WTC11 (cell line): ENCODE results near the gene LCORL. TPM values are rescaled to one million over a fixed set of nuclear protein-coding genes. Genes with fewer than 3 reads are reported as not detected.

Source experiments
- ATAC-seq: fragments of 200-7000 bp; cut with Tn5 transposase; 2 replicates; pipeline ENCODE4 v1.10.0; 2021; ENCODE audit warnings: mild to moderate bottlenecking, moderate library complexity
- CTCF ChIA-PET: fragments of 300-600 bp; sonication (Branson Sonifier 250); formaldehyde crosslinking; loops from one replicate; lab custom pipeline; 2021; ENCODE audit warnings: antibody characterized with exemption; lab: Charles Lee
- POLR2A ChIA-PET: fragments of 350-600 bp; sonication (Branson Sonifier 250); formaldehyde crosslinking; loops from one replicate; lab custom pipeline; 2021; ENCODE audit warnings: antibody characterized with exemption; lab: Charles Lee
- DNase-seq: peaks from one replicate; pipeline ENCODE4 v3.0.0; 2021; ENCODE audit warnings: low spot score
- H3K27ac Mint-ChIP-seq: 2 replicates; pipeline ENCODE4 v1.8.0; 2021; ENCODE audit warnings: mixed read lengths
- H3K27me3 Mint-ChIP-seq: 2 replicates; pipeline ENCODE4 v1.8.0; 2021; ENCODE audit warnings: low read depth, mild to moderate bottlenecking, moderate library complexity, mixed read lengths
- H3K36me3 Mint-ChIP-seq: 2 replicates; pipeline ENCODE4 v1.8.0; 2021; ENCODE audit warnings: mixed read lengths
- H3K4me1 Mint-ChIP-seq: 2 replicates; pipeline ENCODE4 v1.8.0; 2022; ENCODE audit warnings: mixed read lengths
- H3K4me3 Mint-ChIP-seq: 2 replicates; pipeline ENCODE4 v1.8.0; 2021; ENCODE audit warnings: mild to moderate bottlenecking, moderate library complexity, mixed read lengths
- H3K9me3 Mint-ChIP-seq: 2 replicates; pipeline ENCODE4 v1.8.0; 2021; ENCODE audit warnings: mixed read lengths
- ATF2 ChIP-seq: sonication (generic); formaldehyde crosslinking; IDR thresholded peaks from 2 replicates; pipeline ENCODE4 v1.8.1; 2022; ENCODE audit warnings: low read depth, missing genetic modification reagents, borderline replicate concordance
- E2F1 ChIP-seq: sonication (generic); formaldehyde crosslinking; IDR thresholded peaks from 2 replicates; pipeline ENCODE4 v1.8.0; 2022; ENCODE audit warnings: mild to moderate bottlenecking, missing genetic modification reagents
- ELF4 ChIP-seq: sonication (generic); formaldehyde crosslinking; IDR thresholded peaks from 2 replicates; pipeline ENCODE4 v1.8.1; 2022; ENCODE audit warnings: low read depth, mild to moderate bottlenecking, moderate library complexity, missing genetic modification reagents
- EMX1 ChIP-seq: fragments of 250-450 bp; sonication (Bioruptor Pico); IDR thresholded peaks from 2 replicates; pipeline ENCODE4 v1.8.0; 2021; ENCODE audit warnings: mild to moderate bottlenecking
- FOXP1 ChIP-seq: sonication (generic); formaldehyde crosslinking; IDR thresholded peaks from 2 replicates; pipeline ENCODE4 v1.8.0; 2022; ENCODE audit warnings: missing genetic modification reagents, mild to moderate bottlenecking, moderate library complexity, borderline replicate concordance
- GRHL2 ChIP-seq: fragments of 250-450 bp; sonication (Bioruptor Pico); IDR thresholded peaks from 2 replicates; pipeline ENCODE4 v1.8.0; 2022; ENCODE audit warnings: mild to moderate bottlenecking, moderate library complexity; ENCODE audit not compliant: insufficient replicate concordance, severe bottlenecking
- JAZF1 ChIP-seq: fragments of 250-450 bp; sonication (Bioruptor Pico); IDR thresholded peaks from 2 replicates; pipeline ENCODE4 v1.9.0; 2021; ENCODE audit warnings: moderate library complexity, mild to moderate bottlenecking, inconsistent platforms
- MXD4 ChIP-seq: fragments of 250-450 bp; sonication (Bioruptor Pico); IDR thresholded peaks from 2 replicates; pipeline ENCODE4 v1.8.0; 2021; ENCODE audit warnings: mild to moderate bottlenecking, moderate library complexity, borderline replicate concordance
- NR1H2 ChIP-seq: sonication (generic); formaldehyde crosslinking; IDR thresholded peaks from 2 replicates; pipeline ENCODE4 v1.9.0; 2021; ENCODE audit warnings: mild to moderate bottlenecking, moderate library complexity, missing genetic modification reagents
- NR3C1 ChIP-seq: sonication (generic); formaldehyde crosslinking; conservative IDR thresholded peaks from 2 replicates; pipeline ENCODE4 v1.8.1; 2023; ENCODE audit warnings: low read depth, mild to moderate bottlenecking, missing genetic modification reagents
- PRDM15 ChIP-seq: sonication (generic); formaldehyde crosslinking; IDR thresholded peaks from 2 replicates; pipeline ENCODE4 v1.8.0; 2022; ENCODE audit warnings: missing genetic modification reagents
- RELA ChIP-seq: sonication (generic); formaldehyde crosslinking; IDR thresholded peaks from 2 replicates; pipeline ENCODE4 v1.8.1; 2022; ENCODE audit warnings: missing genetic modification reagents, mild to moderate bottlenecking, borderline replicate concordance
- TEAD4 ChIP-seq: sonication (generic); formaldehyde crosslinking; IDR thresholded peaks from 2 replicates; pipeline ENCODE4 v1.8.0; 2022; ENCODE audit warnings: mild to moderate bottlenecking, missing genetic modification reagents
- ZBTB21 ChIP-seq: sonication (generic); formaldehyde crosslinking; IDR thresholded peaks from 2 replicates; pipeline ENCODE4 v1.8.1; 2023; ENCODE audit warnings: mild to moderate bottlenecking, missing genetic modification reagents, borderline replicate concordance
- ZNF121 ChIP-seq: sonication (generic); formaldehyde crosslinking; IDR thresholded peaks from 2 replicates; pipeline ENCODE4 v1.8.0; 2023; ENCODE audit warnings: missing genetic modification reagents
- ZNF423 ChIP-seq: fragments of 250-450 bp; sonication (Bioruptor Pico); IDR thresholded peaks from 2 replicates; pipeline ENCODE4 v2.1.2; 2022; ENCODE audit warnings: mild to moderate bottlenecking, moderate library complexity
- total RNA-seq: library from RNA; stranded (reverse); gene quantifications from 3 replicates; pipeline ENCODE4 v1.2.3, GENCODE V29; 2021
- TF ChIP-seq, protein P1 (sequence below): sonication (generic); formaldehyde crosslinking; IDR thresholded peaks from 2 replicates; pipeline ENCODE4 v1.8.1; 2022; ENCODE audit warnings: missing genetic modification reagents, borderline replicate concordance
- TF ChIP-seq, protein P2 (sequence below): sonication (generic); formaldehyde crosslinking; IDR thresholded peaks from 2 replicates; pipeline ENCODE4 v1.8.1; 2023; ENCODE audit warnings: mild to moderate bottlenecking, missing genetic modification reagents, moderate library complexity
- TF ChIP-seq, protein P3 (sequence below): sonication (generic); formaldehyde crosslinking; IDR thresholded peaks from 2 replicates; pipeline ENCODE4 v1.8.0; 2023; ENCODE audit warnings: missing genetic modification reagents, mild to moderate bottlenecking, borderline replicate concordance

The LCORL gene
- total RNA-seq, 1 experiment from 2014 or later: 19.9 TPM

DNA sequence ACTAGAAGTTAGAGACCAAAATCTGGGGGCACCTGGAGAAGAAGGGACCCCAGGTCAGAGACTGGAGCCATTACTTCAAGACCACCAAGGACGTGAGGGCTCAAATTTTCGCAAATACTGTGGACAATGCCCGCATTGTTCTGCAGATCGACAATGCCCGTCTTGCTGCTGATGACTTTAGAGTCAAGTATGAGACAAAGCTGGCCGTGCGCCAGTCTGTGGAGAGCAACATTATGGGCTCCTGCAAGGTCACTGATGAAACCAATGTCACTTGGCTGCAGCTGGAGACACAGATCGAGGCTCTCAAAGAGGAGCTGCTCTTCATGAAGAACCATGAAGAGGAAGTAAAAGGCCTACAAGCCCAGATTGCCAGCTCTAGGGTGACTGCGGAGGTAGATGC lies 109.5 kb downstream of the LCORL start:
- no peaks in the 10 kb centered on the region for H3K4me1 Mint-ChIP-seq
- H3K36me3 Mint-ChIP-seq: peaks cover 15% of the 10 kb centered on the region; the same call in 1 of the 2 replicates
- no peak for TF ChIP-seq EMX1
- no peak for TF ChIP-seq TEAD4 (CRISPR knock-in tag)
- TF ChIP-seq, protein P1, sequence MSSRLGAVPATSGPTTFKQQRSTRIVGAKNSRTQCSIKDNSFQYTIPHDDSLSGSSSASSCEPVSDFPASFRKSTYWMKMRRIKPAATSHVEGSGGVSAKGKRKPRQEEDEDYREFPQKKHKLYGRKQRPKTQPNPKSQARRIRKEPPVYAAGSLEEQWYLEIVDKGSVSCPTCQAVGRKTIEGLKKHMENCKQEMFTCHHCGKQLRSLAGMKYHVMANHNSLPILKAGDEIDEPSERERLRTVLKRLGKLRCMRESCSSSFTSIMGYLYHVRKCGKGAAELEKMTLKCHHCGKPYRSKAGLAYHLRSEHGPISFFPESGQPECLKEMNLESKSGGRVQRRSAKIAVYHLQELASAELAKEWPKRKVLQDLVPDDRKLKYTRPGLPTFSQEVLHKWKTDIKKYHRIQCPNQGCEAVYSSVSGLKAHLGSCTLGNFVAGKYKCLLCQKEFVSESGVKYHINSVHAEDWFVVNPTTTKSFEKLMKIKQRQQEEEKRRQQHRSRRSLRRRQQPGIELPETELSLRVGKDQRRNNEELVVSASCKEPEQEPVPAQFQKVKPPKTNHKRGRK (CRISPR knock-in tag): no peak
- no peak for TF ChIP-seq FOXP1 (CRISPR knock-in tag)
- no peak for TF ChIP-seq GRHL2 (CRISPR knock-in tag)
- no peak for TF ChIP-seq NR3C1 (CRISPR knock-in tag)
- TF ChIP-seq E2F1 (CRISPR knock-in tag): no peak
- TF ChIP-seq RELA (CRISPR knock-in tag): no peak
- TF ChIP-seq ELF4 (CRISPR knock-in tag): no peak
- TF ChIP-seq, protein P2, sequence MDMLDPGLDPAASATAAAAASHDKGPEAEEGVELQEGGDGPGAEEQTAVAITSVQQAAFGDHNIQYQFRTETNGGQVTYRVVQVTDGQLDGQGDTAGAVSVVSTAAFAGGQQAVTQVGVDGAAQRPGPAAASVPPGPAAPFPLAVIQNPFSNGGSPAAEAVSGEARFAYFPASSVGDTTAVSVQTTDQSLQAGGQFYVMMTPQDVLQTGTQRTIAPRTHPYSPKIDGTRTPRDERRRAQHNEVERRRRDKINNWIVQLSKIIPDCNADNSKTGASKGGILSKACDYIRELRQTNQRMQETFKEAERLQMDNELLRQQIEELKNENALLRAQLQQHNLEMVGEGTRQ (CRISPR knock-in tag): no peak
- TF ChIP-seq ZNF423 (CRISPR knock-in tag): no peak
- TF ChIP-seq MXD4: no peak
- no peak for TF ChIP-seq JAZF1
- TF ChIP-seq NR1H2 (CRISPR knock-in tag): no peak
- no peak for TF ChIP-seq ZBTB21 (CRISPR knock-in tag)
- TF ChIP-seq ZNF121 (CRISPR knock-in tag): no peak
- TF ChIP-seq PRDM15: no peak
- TF ChIP-seq ATF2 (CRISPR knock-in tag): no peak
- TF ChIP-seq, protein P3, sequence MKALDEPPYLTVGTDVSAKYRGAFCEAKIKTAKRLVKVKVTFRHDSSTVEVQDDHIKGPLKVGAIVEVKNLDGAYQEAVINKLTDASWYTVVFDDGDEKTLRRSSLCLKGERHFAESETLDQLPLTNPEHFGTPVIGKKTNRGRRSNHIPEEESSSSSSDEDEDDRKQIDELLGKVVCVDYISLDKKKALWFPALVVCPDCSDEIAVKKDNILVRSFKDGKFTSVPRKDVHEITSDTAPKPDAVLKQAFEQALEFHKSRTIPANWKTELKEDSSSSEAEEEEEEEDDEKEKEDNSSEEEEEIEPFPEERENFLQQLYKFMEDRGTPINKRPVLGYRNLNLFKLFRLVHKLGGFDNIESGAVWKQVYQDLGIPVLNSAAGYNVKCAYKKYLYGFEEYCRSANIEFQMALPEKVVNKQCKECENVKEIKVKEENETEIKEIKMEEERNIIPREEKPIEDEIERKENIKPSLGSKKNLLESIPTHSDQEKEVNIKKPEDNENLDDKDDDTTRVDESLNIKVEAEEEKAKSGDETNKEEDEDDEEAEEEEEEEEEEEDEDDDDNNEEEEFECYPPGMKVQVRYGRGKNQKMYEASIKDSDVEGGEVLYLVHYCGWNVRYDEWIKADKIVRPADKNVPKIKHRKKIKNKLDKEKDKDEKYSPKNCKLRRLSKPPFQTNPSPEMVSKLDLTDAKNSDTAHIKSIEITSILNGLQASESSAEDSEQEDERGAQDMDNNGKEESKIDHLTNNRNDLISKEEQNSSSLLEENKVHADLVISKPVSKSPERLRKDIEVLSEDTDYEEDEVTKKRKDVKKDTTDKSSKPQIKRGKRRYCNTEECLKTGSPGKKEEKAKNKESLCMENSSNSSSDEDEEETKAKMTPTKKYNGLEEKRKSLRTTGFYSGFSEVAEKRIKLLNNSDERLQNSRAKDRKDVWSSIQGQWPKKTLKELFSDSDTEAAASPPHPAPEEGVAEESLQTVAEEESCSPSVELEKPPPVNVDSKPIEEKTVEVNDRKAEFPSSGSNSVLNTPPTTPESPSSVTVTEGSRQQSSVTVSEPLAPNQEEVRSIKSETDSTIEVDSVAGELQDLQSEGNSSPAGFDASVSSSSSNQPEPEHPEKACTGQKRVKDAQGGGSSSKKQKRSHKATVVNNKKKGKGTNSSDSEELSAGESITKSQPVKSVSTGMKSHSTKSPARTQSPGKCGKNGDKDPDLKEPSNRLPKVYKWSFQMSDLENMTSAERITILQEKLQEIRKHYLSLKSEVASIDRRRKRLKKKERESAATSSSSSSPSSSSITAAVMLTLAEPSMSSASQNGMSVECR (CRISPR knock-in tag): no peak
- TF ChIP-seq, all 79 proteins: peak for 0
- Mint-ChIP-seq H3K9me3 (peaks cover 10% of the 10 kb centered on the region), H3K27me3 (no peaks in the 10 kb centered on the region), H3K4me3 (no peak overlapping the region), H3K27ac (no peak overlapping the region)
- POLR2A ChIA-PET: no interaction called here
- ATAC-seq (no peak), DNase-seq (no peak)
- CTCF ChIA-PET: no interaction called here
